Ecto neural progenitor cell (in vitro differentiated cells): ENCODE results near the gene PRRC2B.
"Not testable (repeated sequence)": the region's sequence is repeated elsewhere in the genome, so short reads cannot be mapped to it uniquely, and the experiment has no call there.

Experiments
- DNase-seq: peaks from one replicate; pipeline ENCODE4 v3.0.0-alpha.2; 2018; ENCODE audit warnings: low spot score

Gene PRRC2B

DNA sequence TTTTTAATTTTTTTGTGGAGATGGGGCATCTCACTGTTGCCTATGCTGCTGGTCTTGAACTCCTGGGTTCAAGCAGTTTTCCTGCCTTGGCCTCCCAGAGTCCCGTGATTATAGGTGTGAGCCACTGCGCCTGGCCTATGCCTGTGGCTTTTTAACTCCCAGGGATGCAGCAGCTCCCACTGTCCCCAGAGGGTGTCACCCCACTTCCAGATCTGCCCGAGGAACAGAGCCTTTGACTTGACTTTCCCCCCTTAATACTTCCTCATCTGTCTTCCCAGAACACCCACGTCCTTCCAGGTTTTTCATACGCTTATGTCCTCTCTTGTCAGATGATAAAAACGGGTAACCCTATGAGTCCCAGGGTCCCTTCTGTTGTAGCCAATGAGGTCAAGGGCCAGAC lies 7.6 kb upstream of the PRRC2B start:
- no peak for DNase-seq

DNA sequence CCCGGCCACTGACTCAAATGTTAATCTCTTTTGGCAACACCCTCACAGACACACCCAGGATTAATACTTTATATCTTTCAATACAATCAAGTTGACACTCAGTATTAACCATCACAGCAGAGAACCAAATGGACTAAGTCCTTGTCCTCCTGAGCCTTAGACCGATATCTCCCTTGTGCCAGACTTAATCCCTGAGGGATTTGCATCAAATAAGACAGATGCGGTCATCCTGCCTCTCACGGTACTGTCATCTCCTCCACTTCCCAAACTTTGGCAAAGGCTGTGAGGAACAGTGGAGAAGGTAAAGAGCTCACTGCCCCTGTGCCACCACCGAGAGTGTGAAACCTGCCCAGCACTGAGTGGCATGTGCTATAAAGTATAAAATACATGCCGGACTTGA lies 6.5 kb upstream of the PRRC2B start:
- no peak for DNase-seq

- no peak for DNase-seq
Measured at GRCh38 chr9:131391020-131391419, 2.9 kb upstream of the PRRC2B start.

- no peak for DNase-seq
Measured at GRCh38 chr9:131391504-131391903, 2.4 kb upstream of the PRRC2B start.

GRCh38 chr9:131394464-131395156 lies 724 bp downstream of the PRRC2B start:
- peak; percentile 69 for DNase-seq

DNA sequence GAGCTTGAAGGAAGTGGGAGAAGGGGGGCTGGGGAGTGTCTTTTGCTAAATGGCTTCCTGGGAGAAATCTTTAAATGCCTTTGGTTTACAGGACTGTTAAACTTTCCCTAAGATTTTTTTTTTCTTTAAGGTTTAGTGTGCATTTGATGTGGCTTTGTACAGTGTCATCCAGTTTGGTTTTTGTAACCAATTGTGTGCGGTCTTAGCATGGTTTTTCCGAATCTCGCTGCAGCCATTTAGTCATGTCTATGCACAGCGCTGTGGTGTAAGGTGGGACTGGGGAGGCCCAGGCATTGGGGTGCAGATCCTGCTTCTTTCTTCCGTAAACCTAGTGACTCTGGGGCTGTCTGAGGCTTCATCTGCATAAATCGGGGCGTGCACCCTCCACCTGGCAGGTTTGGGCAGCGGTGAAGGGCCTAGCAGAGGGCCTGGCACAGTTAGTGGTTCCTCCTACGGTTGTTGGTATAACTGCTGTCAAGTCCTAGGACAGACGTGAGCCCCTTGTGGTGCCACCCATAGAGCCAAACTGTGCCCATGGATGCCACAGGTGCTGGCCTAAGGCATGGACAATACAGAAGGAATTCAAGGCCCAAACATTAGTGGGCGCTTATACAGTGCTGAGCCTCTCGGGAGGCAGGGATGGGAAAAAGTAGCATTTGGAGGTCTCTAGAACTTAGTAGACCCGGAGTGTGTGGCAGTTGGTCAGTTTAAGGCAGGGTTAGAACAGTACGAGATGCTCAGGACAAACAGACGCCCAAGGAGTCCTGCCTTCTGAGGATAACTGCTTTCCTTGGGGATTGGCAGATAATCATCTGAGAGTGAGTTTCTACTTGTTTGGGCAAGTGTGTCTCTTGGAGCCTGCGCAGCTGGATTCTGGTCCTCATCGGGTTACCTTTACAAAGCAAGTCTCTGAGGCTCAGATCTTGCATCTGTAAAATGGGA lies 1.5 kb downstream of the PRRC2B start:
- no peak for DNase-seq

GRCh38 chr9:131396099-131396479 lies 2.2 kb downstream of the PRRC2B start:
- DNase-seq: not testable (repeated sequence)

GRCh38 chr9:131396626-131397025 lies 2.7 kb downstream of the PRRC2B start:
- DNase-seq: no peak

DNA sequence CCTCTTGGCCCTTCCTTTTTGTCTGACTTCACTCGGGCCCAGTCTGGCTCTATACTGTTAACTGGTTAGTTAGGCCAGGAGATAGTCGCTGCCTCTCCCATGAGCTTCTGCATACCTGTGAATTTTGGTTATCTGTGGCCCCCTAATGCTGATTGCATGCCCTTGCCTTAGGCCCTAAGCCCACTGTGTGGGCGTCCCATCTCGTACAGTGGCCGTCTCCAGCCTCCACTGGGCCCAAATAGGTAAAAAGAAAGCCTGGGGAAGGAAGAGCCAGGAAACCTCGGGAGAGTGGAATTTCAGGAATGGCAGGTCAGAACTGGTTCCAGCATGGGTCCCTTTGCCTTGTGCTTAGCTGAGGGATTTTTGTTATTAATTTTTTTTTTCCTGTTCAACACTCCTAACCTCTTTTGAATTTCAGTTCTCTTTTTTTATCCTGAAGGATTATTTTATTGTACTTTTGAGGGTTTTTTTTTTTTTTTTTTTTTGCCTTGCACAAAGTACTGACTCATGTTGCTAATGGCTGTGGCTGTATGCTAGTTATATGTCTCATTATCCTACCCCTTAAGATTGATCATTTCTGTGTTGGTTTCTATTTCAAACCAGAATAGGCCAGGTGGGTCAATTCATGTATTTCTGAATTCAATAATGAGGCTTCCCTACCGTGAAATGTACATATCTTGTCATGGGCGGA lies 3.4 kb downstream of the PRRC2B start:
- no peak for DNase-seq

GRCh38 chr9:131398204-131398603 lies 4.3 kb downstream of the PRRC2B start:
- DNase-seq: no peak

- DNase-seq: no peak
Measured at GRCh38 chr9:131399972-131400371, 6.1 kb downstream of the PRRC2B start.

DNA sequence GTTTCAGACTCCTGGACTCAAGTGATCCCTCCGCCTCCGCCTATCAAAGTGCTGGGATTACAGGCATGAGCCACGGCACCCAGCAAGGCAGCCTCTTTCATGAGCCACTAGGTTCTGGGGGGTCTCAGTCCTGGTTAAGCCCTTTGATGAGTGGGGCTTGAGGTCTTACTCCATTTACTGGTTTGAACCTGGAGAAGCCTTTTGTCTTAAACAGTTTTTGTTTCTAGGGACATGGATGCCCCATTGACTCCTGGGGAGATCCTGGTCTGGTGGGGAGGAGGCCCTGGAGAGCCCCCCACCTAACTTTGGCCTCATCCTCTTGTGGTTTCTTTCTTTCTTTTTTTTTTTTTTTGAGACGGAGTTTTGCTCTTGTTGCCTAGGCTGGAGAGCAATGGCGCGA lies 6.7 kb downstream of the PRRC2B start:
- no peak for DNase-seq

DNA sequence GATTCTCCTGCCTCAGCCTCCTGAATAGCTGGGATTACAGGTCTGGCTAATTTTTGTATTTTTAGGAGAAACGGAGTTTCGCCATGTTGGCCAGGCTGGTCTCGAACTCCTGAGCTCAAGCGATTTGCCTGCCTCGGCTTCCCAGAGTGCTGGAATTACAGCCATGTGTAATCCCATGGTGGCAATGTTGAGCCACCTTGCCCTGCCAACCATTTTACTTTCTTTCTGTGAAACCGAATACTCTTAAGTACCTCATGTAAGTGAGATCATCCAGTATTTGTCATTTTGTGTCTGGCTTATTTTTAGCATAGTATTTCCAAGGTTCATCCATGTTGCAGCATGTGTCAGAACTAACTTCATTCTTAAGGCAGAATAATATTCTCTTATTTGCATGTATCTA lies 8.2 kb downstream of the PRRC2B start:
- DNase-seq: no peak

- peak; percentile 75 for DNase-seq
Measured at GRCh38 chr9:131402738-131403492, 9.0 kb downstream of the PRRC2B start.

DNA sequence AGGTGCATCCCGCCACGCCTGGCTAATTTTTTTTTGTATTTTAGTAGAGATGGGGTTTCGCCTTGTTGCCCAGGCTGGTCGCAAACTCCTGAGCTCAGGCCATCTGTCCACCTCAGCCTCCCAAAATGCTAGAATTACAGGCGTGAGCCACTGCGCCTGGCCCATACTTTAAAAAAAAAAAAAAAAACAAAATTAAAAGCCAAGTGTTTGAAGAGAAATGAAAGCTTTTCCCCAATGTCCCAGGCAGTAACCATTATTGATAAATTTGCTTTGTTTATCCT lies 9.5 kb downstream of the PRRC2B start:
- no peak for DNase-seq

DNA sequence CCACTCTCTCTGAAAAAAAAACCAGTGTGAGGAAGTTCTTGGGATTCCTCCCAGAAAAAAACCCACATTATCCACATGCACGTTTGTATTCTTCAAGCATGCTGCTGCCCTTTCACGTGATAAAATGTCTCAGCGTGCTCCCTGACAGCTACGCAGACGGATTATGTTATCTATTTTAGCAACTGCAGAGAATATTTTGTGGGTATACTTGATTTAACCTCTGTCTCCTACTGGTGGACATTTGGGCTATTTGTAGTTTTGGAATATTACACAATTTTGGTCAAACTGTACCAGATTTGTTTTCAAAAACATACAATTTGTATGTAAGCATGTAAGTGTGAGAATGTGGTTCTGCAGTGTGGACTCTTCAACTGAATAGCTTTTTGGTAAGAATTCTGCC lies 10.7 kb downstream of the PRRC2B start:
- DNase-seq: no peak

DNA sequence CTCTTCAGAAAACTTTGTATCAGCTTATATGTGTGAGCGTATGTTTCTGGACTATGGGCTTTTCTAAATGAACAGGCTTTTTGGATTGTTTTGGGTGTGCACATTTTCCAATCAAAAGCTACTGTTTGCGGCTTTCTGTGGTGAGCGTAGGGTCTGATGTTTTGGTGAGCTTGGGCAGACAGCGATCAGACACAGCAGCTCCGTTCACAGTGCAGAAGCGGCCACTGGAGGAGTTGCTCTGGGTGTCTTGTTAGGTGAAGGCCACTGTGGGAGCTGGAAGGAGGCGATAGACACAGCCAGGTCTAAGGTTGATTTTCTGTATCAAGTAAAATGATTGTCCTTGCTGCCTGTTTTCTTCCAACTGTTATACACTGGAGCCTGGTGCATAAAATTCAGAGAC lies 11.1 kb downstream of the PRRC2B start:
- DNase-seq: no peak

DNA sequence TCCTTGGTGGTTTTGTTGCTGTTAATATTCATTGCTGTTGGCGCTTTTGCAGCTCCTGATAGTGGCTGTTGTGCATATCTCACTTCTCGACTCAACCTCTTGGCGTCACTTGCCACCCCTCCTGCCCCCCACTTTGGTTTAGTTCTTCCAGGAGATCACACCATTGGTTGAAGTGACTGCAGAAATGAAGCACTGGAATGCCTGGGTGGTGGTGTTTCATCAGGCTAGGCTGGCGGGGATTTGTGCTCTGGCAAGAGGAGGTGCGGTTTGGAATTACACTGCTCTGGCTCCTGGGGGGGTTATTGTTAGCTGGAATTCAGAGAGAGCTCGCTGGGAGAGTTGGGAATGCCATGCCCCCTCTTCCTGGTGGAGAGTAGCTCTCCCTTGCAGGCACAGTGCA lies 11.5 kb downstream of the PRRC2B start:
- DNase-seq: peak; percentile 77

DNA sequence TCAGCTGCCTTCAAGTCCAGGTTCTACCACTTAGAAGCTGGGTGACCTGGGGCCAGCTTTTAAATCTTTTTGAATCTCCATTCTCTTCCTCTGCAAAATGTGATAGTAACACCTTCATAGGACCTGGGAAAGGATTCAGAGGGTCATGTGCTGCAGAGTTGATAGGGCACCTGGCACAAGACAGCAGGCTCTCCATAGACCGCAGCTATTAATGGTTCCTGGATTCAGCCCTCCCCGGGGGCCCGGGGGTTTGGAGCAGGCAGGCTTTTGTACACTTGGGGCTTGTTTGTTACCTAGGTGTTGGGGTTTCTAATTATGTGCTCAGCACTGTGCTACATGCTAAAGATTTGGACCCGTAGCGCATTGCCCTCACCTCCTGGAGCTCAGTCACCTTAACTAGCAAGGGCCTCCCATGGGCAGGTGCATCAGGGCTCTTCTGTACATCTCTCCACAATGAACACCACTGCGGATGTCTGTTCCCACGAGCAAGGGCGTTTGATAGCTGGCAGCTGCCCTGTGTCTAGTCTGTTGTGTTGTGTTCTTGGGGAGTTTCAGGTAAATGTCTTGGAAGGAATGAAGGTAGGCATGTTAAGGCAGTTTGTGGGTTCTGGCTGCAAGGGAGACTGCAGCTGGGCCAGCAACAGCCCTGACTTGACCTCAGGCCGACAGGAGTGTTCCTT lies 12.1 kb downstream of the PRRC2B start:
- no peak for DNase-seq

DNA sequence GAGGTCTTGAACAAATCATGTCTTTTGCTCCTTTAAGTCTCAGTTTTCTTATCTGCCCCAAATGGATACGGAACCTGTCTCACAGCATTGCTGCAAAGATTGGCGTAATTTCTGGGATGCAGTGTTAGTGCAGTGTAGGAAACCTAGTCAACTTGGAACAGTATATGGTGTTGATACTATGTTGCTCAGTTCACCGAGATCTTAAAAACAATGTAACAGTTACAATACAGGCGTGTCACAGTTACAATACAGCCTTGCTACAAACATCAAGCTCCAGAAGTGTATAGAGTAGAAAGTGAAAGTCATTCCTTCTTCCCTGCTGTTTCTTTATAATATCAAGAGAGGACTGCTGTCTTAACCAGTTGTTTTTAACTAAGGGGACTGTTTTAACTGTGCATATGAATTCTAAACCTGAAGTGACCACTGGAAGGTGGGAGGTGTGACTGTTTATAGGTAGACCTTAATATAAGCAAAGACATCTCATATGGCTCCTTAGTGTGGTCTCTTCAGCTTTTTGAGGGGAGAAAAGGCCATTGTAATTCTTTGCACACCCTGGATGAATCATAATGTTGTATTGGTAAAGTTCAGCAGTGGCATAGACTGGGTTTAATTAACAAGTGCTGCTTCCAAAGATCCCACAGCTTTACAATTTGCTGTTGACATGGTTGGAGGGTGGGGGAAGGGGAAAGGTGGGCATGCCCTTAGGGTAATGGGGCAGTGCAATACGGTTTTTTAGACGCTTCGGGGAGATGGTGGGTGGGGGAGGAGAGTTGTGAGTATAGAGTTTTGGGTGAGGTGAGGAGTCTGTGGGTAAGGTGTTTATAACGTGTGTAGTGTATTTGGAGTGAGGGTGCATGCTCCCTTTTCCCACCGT lies 12.9 kb downstream of the PRRC2B start:
- DNase-seq: no peak

DNA sequence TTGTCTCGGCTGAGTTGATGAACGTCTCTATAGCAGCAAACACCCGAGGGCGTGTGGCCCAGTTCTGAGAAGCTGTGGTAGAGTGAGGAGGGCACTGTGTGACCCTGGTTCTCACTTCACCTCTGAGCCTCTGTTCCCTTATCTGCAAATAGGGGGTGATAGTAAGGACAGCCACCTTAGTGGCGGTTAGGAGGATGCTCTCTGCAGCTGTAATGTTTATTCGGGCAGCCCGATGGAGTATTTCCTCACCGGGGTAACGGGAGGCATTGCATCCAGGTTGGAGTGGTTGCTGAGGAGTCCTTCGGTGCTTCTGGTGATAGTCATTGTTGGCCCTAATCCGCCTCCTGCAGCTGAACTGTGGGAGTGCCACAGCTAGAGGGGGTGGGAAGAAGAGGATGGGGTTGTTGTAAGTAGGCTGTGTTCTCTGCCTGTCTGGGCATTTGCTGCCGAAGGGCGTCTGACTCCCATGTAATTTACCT lies 13.9 kb downstream of the PRRC2B start:
- peak; percentile 72 for DNase-seq
